LNCAP (cell line): Measurements from ENCODE around the gene FAM186B.

Experiments used
- CTCF ChIP-seq: fragments of 450-650 bp; IDR thresholded peaks from 2 replicates; pipeline ENCODE4 v1.5.1; 2017; ENCODE audit warnings: mild to moderate bottlenecking

FAM186B gene

GRCh38 chr12:49537752-49538509, 67.5 kb downstream of the FAM186B start:
- TF ChIP-seq CTCF, result no peak
